ENCODE measurements around the gene AKNA.
"Not testable (repeated sequence)": the region's sequence is repeated elsewhere in the genome, so short reads cannot be mapped to it uniquely, and the experiment has no call there.

Gene AKNA

DNA sequence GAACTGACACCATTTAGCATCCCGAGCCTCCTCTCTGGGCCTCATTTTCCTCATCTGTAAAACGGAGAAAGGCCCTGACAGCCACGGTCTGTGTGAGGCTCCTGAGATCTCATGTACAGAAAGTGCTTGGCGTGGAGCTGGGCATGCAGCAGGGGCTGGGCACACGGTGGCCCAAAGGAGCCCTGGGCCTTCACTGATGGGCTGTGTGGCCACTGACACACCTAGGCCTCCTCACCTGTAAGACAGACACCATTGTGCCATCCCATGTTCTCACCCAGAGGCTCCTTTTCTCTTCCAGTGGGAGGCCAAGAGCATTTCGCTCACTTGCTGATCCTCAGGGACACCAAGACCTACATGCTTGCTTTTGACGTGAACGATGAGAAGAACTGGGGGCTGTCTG is 63.3 kb downstream of the AKNA start:
- H3K4me3 ChIP-seq, result no peak overlapping the region
- H3K27ac ChIP-seq, result no peak overlapping the region
- no peak for DNase-seq (ENCODE audit: low spot score)
- TF ChIP-seq, protein P1, sequence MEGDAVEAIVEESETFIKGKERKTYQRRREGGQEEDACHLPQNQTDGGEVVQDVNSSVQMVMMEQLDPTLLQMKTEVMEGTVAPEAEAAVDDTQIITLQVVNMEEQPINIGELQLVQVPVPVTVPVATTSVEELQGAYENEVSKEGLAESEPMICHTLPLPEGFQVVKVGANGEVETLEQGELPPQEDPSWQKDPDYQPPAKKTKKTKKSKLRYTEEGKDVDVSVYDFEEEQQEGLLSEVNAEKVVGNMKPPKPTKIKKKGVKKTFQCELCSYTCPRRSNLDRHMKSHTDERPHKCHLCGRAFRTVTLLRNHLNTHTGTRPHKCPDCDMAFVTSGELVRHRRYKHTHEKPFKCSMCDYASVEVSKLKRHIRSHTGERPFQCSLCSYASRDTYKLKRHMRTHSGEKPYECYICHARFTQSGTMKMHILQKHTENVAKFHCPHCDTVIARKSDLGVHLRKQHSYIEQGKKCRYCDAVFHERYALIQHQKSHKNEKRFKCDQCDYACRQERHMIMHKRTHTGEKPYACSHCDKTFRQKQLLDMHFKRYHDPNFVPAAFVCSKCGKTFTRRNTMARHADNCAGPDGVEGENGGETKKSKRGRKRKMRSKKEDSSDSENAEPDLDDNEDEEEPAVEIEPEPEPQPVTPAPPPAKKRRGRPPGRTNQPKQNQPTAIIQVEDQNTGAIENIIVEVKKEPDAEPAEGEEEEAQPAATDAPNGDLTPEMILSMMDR (IDR thresholded peaks at IDR 0.05), result no peak

DNA sequence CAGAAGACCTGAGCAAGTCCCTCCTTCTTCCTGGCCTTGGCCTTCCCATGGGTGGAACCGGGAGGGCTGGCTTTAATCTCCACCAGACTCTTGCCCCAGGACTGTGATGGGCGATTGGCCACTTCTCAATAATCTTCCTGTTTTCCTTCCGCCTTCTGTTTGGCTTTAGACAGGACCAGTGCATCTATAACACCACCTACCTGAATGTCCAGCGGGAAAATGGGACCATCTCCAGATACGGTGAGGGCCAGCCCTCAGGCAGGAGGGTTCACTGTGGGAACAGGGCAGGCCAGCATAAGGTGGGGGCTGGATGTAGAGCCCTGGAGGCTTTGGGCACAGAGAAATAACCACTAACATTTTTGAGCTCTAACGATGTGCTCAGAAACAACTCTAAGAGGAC is 63.9 kb downstream of the AKNA start:
- DNase-seq (ENCODE audit: low spot score); H3K4me3 ChIP-seq; H3K27ac ChIP-seq: not testable (repeated sequence)

DNA sequence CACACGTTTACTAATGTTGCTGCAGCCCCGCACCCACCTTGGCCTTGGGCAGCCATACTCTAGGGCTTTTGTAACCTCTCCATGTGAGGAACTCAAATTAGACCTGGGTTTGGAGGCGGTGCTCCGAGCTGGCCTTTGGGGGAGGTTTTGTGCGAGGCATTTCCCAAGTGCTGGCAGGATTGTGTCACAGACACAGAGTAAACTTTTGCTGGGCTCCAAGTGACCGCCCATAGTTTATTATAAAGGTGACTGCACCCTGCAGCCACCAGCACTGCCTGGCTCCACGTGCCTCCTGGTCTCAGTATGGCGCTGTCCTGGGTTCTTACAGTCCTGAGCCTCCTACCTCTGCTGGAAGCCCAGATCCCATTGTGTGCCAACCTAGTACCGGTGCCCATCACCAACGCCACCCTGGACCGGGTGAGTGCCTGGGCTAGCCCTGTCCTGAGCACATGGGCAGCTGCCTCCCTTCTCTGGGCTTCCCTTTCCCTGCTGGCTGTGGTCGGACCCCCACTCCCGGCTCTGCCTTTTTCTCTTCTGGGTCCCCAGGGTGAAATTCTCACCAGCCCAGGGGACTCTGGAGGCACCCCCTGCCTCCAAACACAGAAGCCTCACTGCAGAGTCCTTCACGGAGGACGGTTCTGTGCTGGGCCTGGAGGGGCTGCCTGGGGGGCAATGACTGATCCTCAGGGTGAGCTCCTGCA is 64.8 kb downstream of the AKNA start, which contains the start of gene ORM1:
Gene ORM1, plus strand, starts transcription at position 268 of the 701 bp plus-strand sequence. Its CDS starts 36 bp downstream, at position 304.
- DNase-seq (ENCODE audit: low spot score); H3K4me3 ChIP-seq: not testable (repeated sequence)

DNA sequence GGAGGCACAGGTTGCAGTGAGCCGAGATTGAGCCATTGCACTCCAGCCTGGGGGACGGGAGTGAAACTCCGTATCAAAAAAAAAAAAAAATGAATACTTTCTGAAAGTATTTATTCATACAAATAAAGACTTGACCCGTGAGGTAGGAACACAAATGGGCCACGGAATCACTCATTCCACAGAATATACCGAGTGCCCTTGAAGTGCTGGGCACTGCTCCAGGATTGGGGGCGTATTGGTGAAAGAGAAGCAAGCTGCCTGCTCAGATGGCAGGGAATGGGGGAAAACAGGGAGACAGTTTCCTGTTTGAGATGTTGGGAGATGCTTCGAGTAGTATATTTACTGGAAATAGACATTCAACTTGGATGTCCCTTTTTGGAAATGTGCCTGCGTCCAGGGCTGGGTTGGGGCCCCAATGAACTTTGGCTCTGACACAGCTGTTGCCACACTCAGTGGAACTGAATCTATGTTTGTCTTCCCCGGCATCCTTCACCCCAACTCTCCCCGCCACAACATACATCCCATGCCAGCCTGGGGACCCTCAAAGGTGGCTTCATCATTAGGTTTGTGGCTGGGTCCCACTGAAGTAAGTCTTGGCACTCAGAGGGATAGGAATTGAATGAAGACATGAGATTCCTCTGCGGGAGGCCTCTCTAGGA is 65.5 kb downstream of the AKNA start:
- not testable (repeated sequence) for H3K4me3 ChIP-seq; H3K27ac ChIP-seq; DNase-seq (ENCODE audit: low spot score)

More for the DNA sequence above, 64.8 kb downstream of the AKNA start, which contains the start of gene ORM1:
- not testable (repeated sequence) for H3K27ac ChIP-seq

DNA sequence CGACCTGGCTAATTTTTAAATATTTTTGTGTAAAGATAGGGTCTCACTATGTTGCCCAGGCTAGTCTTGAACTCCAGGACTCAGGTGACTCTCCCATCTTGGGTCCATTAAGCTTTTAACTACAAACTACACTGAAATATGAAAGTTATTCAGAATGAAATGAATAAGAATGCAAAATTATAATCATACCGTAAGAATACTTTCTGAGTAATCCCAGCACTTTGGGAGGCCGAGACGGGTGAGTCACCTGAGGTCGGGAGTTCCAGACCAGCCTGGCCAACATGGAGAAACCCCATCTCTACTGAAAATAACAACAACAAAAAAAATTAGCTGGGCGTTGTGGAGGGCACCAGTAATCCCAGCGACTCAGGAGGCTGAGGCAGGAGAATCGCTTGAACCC is 66.0 kb downstream of the AKNA start:
- no peak overlapping the region for H3K4me3 ChIP-seq
- H3K27ac ChIP-seq, result no peak overlapping the region
- DNase-seq (ENCODE audit: low spot score), result no peak
- TF ChIP-seq, protein P1 (IDR thresholded peaks at IDR 0.05), result no peak

DNA sequence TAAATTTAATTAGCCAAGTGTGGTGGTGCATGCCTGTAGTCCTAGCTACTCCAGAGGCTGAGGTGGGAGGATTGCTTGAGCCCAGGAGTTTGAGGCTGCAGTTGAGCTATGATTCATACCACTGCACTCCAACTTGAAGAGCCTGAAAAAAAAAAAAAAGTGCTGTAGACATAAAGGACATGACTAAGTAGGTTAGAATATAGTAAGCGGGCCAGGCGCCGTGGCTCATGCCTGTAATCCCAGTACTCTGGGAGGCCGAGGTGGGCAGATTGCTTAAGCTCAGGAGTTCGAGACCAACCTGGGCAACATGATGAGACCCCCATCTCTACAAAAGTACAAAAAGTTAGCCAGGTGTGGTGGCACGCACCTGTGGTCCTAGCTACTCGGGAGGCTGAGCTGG is 67.1 kb downstream of the AKNA start:
- H3K27ac ChIP-seq; H3K4me3 ChIP-seq; DNase-seq (ENCODE audit: low spot score): not testable (repeated sequence)

DNA sequence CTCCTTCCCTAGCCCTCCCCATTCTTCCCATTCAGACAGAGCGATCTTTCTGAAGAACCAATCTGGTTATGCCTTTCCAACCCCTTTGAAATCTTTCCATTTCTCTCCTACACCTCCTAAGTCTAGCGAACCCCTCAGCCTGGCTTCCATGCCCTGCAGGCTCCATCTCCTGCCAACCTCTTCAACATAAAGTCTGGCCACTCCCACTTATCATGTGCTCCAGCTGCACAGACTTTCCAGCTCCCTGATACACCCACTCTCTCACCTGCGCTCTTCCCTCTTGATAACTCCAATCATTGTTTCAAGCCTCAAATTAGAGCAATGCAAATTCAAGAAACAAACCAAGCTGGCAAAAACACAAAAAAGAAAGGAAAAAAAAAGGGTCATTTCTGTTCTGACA is 68.6 kb downstream of the AKNA start:
- TF ChIP-seq, protein P1 (IDR thresholded peaks at IDR 0.05), result no peak
- DNase-seq (ENCODE audit: low spot score), result peak; percentile 16
- no peak overlapping the region for H3K4me3 ChIP-seq
- no peak overlapping the region for H3K27ac ChIP-seq

DNA sequence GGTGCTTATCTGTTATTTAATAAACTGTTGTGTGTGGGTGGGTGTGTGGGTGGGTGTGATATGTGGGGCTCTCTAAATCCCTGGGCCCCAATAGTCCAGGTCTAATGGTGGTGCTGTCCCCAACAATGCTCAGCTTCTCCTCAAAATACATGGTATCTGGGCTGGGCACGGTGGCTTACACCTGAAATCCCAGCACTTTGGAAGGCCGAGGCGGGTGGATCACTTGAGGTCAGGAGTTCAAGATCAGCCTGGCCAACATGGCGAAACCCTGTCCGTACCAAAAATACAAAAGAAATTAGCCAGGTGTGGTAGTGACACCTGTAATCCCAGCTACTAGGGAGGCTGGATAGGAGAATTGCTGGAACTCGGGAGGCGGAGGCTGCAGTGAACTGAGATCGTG is 69.4 kb downstream of the AKNA start:
- DNase-seq (ENCODE audit: low spot score), result peak; percentile 24
- H3K4me3 ChIP-seq, result no peak overlapping the region
- TF ChIP-seq, protein P1 (IDR thresholded peaks at IDR 0.05), result no peak
- no peak overlapping the region for H3K27ac ChIP-seq

DNA sequence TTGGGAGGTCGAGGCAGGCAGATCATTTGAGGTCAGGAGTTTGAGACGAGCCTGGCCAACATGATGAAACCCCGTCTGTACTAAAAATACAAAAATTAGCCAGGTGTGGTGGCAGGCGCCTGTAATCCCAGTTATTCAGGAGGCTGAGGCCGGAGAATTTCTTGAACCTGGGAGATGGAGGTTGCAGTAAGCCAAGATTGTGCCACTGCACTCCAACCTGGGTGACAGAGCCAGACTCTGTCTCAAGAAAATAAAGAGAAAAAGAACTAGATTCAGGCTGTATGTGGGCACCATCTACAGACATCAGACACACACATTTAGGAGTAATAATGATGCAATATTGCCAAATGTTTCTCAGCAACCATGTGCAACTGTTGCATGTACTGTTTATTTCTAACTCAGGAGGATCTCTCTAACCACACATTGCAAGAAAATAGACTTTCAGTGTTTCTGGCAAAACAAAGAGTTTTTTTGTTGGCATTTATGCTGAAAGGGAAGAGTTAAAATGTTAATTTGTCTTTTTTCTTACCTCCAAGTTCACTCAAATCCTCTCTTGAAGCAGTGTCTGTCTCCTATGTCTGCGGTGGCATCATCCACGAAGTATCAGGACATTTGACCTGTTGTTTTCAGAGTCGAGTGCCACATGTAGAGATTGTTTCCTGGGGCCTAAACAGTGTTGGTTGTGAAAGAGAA is 70.0 kb downstream of the AKNA start:
- TF ChIP-seq, protein P1 (IDR thresholded peaks at IDR 0.05), result no peak
- DNase-seq (ENCODE audit: low spot score), result peak; percentile 35

More for the DNA sequence above, 70.0 kb downstream of the AKNA start:
- Histone ChIP-seq H3K27ac (no peak overlapping the region), H3K4me3 (no peak overlapping the region)

Data from coronary artery (tissue), 2 donors.